HepG2 (cell line): Measurements from ENCODE around the gene PCBP4. TPM values are rescaled to one million over a fixed set of nuclear protein-coding genes. Genes with fewer than 3 reads are reported as not detected.

Source experiments
- GATA4 ChIP-seq: sonication (generic); IDR thresholded peaks from 2 replicates; pipeline ENCODE4 v1.6.1; 2016; ENCODE audit warnings: antibody characterized with exemption, low read depth, borderline replicate concordance
- HOXA3 ChIP-seq: sonication (generic); formaldehyde crosslinking; IDR thresholded peaks from 2 replicates; pipeline ENCODE4 v1.5.0; 2020; ENCODE audit warnings: missing genetic modification reagents
- HOXA9 ChIP-seq: sonication (generic); formaldehyde crosslinking; IDR thresholded peaks from 2 replicates; pipeline ENCODE4 v1.8.1; 2022; ENCODE audit warnings: missing genetic modification reagents, mild to moderate bottlenecking, moderate library complexity, borderline replicate concordance
- KDM4B ChIP-seq: sonication (generic); formaldehyde crosslinking; IDR thresholded peaks from 2 replicates; pipeline ENCODE4 v1.4.0; 2020; ENCODE audit warnings: missing genetic modification reagents
- MTA3 ChIP-seq: sonication (generic); formaldehyde crosslinking; IDR thresholded peaks from 2 replicates; pipeline ENCODE4 v1.4.0; 2020; ENCODE audit warnings: missing genetic modification reagents
- PHF20 ChIP-seq: sonication (generic); formaldehyde crosslinking; IDR thresholded peaks from 2 replicates; pipeline ENCODE4 v1.5.0; 2020; ENCODE audit warnings: mild to moderate bottlenecking, missing genetic modification reagents
- SMARCC2 ChIP-seq: fragments of 450-650 bp; IDR thresholded peaks from 2 replicates; pipeline ENCODE4 v1.6.1; 2017; ENCODE audit warnings: antibody characterized with exemption, mild to moderate bottlenecking
- SP1 ChIP-seq, 2 experiments: fragments of 450-650 bp in 1 of 2; sonication (generic) in 1 of 2; formaldehyde crosslinking in 1 of 2; IDR thresholded peaks; 2 replicates each; pipeline versions ENCODE4 v1.4.0 to v1.6.1; 2016 to 2020; ENCODE audit warnings: missing genetic modification reagents in 1 of 2
- TP53 ChIP-seq: sonication (generic); formaldehyde crosslinking; conservative IDR thresholded peaks from 2 replicates; pipeline ENCODE4 v1.4.0; 2020; ENCODE audit warnings: missing genetic modification reagents
- ZNF20 ChIP-seq: sonication (generic); formaldehyde crosslinking; IDR thresholded peaks from 2 replicates; pipeline ENCODE4 v1.4.0; 2020; ENCODE audit warnings: mild to moderate bottlenecking, moderate library complexity, missing genetic modification reagents
- ZNF232 ChIP-seq: sonication (generic); formaldehyde crosslinking; IDR thresholded peaks from 2 replicates; pipeline ENCODE4 v1.4.0; 2020; ENCODE audit warnings: missing genetic modification reagents, borderline replicate concordance
- ZNF496 ChIP-seq: sonication (generic); formaldehyde crosslinking; IDR thresholded peaks from 2 replicates; pipeline ENCODE4 v1.8.1; 2023; ENCODE audit warnings: mild to moderate bottlenecking, moderate library complexity, missing genetic modification reagents; ENCODE audit not compliant: insufficient replicate concordance
- ZNF607 ChIP-seq: sonication (generic); formaldehyde crosslinking; IDR thresholded peaks from 2 replicates; pipeline ENCODE4 v1.5.1; 2020; ENCODE audit warnings: missing genetic modification reagents, mild to moderate bottlenecking, borderline replicate concordance
- ZNF792 ChIP-seq: IDR thresholded peaks from 2 replicates; pipeline ENCODE4 v1.6.1; 2016
- polyA plus RNA-seq, 8 experiments: library from polyadenylated mRNA; depleted of rRNA in 3 of 8; stranded (reverse) in 7 of 8; unstranded in 1 of 8; fragments of >200 nt; fragmentation: Illumina TruSeq in 4 of 8; extraction: Trizol in 4 of 8; gene quantifications; 2 replicates each; pipeline versions ENCODE4 v1.2.1 to v1.2.3, GENCODE V29; 2011 to 2016; ENCODE audit warnings: low read depth in 4 of 8, missing spikeins in 1 of 8, mixed read lengths in 1 of 8; ENCODE audit not compliant: insufficient read depth in 1 of 8
- total RNA-seq, 5 experiments: library from RNA; depleted of rRNA; stranded (reverse); fragments of >200 nt; fragmentation: Illumina TruSeq; extraction: Trizol; gene quantifications; 2 replicates each; pipeline ENCODE4 v1.2.3, GENCODE V29; 2016; ENCODE audit warnings: low read depth in 1 of 5
- TF ChIP-seq, protein P1 (sequence below): sonication (generic); formaldehyde crosslinking; IDR thresholded peaks from 2 replicates; pipeline ENCODE4 v1.4.0; 2020; ENCODE audit warnings: low read depth, mild to moderate bottlenecking, missing genetic modification reagents
- TF ChIP-seq, protein P2 (sequence below): sonication (generic); formaldehyde crosslinking; IDR thresholded peaks from 2 replicates; pipeline ENCODE4 v1.4.0; 2020; ENCODE audit warnings: missing genetic modification reagents
- TF ChIP-seq, protein P3 (sequence below): sonication (generic); formaldehyde crosslinking; IDR thresholded peaks from 2 replicates; pipeline ENCODE4 v1.9.0; 2022; ENCODE audit warnings: missing genetic modification reagents, mild to moderate bottlenecking, borderline replicate concordance
- TF ChIP-seq, protein P4 (sequence below): fragments of 450-650 bp; IDR thresholded peaks from 2 replicates; pipeline ENCODE4 v1.6.1; 2017; ENCODE audit warnings: mild to moderate bottlenecking
- TF ChIP-seq, protein P5 (sequence below): sonication (generic); formaldehyde crosslinking; IDR thresholded peaks from 2 replicates; pipeline ENCODE4 v1.8.1; 2022; ENCODE audit warnings: mild to moderate bottlenecking, missing genetic modification reagents

The PCBP4 gene
- total and polyA plus RNA-seq, 2 of the 13 experiments (the other 11 are each of a cell fraction or from before 2014, with no cell fraction given) = 36.8 to 51.3 TPM

DNA sequence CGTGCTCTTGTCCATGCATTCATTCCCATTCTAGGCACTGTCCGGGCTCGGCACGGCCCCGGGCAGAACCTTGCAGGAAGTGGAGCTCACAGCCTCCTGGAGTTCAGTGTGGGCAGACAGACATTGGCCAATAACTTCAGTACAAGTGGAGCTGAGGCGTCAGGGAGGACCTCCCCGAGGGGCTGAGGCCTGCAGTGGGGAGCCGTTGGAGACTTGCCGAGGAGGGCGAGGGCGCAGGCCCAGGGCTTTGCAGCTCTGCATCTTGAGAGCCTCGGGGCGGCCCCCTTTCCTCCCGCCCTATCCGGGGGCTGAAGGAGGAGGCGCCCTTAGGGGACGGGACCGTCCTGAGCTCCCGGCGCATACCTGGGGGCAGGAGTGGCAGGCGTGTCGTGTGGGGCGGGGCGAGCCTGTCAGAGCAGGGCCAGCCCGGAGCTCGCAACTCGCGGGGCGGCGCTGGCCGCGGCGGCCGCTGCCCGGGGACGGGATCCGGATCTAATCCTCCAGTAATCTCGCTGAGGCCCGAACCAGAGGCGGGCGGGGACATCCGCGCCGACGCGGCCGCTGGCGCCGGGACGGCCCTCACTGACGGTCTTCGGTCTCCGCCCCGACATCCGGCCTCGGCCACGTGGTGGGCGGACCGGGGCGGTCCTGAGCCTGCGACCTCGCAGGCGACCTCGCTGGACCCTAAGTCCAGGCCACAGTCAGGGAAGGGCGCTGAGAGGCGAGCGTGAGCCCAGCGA is 15.8 kb upstream of the PCBP4 start, which contains the start of gene ACY1 (continued):
- TF ChIP-seq ZNF792 (CRISPR knock-in tag) (peak; percentile 86), ZNF496 (CRISPR knock-in tag) (no peak), SMARCC2 (no peak), ZNF607 (CRISPR knock-in tag) (peak; percentile 98), MTA3 (CRISPR knock-in tag) (no peak), HOXA3 (CRISPR knock-in tag) (peak; percentile 84), GATA4 (peak; percentile 83; the same call in 1 of the 2 replicates), TP53 (CRISPR knock-in tag) (no peak), HOXA9 (CRISPR knock-in tag) (no peak), ZNF232 (CRISPR knock-in tag) (peak; percentile 4; the same call in 1 of the 2 replicates), PHF20 (CRISPR knock-in tag) (peak; percentile 45; the same call in 1 of the 2 replicates), SP1 (IDR thresholded peaks at IDR 0.05) (no peak), SP1 (CRISPR knock-in tag; IDR thresholded peaks at IDR 0.05) (peak; percentile 86), ZNF20 (CRISPR knock-in tag) (no peak), KDM4B (CRISPR knock-in tag) (peak; percentile 69; the same call in 1 of the 2 replicates)
- TF ChIP-seq, protein P1, sequence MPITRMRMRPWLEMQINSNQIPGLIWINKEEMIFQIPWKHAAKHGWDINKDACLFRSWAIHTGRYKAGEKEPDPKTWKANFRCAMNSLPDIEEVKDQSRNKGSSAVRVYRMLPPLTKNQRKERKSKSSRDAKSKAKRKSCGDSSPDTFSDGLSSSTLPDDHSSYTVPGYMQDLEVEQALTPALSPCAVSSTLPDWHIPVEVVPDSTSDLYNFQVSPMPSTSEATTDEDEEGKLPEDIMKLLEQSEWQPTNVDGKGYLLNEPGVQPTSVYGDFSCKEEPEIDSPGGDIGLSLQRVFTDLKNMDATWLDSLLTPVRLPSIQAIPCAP (CRISPR knock-in tag) = peak; percentile 94; the same call in 1 of the 2 replicates
- TF ChIP-seq, protein P2, sequence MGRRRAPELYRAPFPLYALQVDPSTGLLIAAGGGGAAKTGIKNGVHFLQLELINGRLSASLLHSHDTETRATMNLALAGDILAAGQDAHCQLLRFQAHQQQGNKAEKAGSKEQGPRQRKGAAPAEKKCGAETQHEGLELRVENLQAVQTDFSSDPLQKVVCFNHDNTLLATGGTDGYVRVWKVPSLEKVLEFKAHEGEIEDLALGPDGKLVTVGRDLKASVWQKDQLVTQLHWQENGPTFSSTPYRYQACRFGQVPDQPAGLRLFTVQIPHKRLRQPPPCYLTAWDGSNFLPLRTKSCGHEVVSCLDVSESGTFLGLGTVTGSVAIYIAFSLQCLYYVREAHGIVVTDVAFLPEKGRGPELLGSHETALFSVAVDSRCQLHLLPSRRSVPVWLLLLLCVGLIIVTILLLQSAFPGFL = no peak
- TF ChIP-seq, protein P3, sequence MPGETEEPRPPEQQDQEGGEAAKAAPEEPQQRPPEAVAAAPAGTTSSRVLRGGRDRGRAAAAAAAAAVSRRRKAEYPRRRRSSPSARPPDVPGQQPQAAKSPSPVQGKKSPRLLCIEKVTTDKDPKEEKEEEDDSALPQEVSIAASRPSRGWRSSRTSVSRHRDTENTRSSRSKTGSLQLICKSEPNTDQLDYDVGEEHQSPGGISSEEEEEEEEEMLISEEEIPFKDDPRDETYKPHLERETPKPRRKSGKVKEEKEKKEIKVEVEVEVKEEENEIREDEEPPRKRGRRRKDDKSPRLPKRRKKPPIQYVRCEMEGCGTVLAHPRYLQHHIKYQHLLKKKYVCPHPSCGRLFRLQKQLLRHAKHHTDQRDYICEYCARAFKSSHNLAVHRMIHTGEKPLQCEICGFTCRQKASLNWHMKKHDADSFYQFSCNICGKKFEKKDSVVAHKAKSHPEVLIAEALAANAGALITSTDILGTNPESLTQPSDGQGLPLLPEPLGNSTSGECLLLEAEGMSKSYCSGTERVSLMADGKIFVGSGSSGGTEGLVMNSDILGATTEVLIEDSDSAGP (CRISPR knock-in tag) = peak; percentile 90
- TF ChIP-seq, protein P4, sequence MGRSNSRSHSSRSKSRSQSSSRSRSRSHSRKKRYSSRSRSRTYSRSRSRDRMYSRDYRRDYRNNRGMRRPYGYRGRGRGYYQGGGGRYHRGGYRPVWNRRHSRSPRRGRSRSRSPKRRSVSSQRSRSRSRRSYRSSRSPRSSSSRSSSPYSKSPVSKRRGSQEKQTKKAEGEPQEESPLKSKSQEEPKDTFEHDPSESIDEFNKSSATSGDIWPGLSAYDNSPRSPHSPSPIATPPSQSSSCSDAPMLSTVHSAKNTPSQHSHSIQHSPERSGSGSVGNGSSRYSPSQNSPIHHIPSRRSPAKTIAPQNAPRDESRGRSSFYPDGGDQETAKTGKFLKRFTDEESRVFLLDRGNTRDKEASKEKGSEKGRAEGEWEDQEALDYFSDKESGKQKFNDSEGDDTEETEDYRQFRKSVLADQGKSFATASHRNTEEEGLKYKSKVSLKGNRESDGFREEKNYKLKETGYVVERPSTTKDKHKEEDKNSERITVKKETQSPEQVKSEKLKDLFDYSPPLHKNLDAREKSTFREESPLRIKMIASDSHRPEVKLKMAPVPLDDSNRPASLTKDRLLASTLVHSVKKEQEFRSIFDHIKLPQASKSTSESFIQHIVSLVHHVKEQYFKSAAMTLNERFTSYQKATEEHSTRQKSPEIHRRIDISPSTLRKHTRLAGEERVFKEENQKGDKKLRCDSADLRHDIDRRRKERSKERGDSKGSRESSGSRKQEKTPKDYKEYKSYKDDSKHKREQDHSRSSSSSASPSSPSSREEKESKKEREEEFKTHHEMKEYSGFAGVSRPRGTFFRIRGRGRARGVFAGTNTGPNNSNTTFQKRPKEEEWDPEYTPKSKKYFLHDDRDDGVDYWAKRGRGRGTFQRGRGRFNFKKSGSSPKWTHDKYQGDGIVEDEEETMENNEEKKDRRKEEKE = no peak
- TF ChIP-seq, protein P5, sequence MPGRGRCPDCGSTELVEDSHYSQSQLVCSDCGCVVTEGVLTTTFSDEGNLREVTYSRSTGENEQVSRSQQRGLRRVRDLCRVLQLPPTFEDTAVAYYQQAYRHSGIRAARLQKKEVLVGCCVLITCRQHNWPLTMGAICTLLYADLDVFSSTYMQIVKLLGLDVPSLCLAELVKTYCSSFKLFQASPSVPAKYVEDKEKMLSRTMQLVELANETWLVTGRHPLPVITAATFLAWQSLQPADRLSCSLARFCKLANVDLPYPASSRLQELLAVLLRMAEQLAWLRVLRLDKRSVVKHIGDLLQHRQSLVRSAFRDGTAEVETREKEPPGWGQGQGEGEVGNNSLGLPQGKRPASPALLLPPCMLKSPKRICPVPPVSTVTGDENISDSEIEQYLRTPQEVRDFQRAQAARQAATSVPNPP (CRISPR knock-in tag) = no peak; the same call in 1 of the 2 replicates
